H9 (cell line): ENCODE data around the gene LRRK2. TPM values are rescaled to one million over a fixed set of nuclear protein-coding genes. Genes with fewer than 3 reads are reported as not detected.

ENCODE experiments used
- DNase-seq: peaks from one replicate; pipeline ENCODE4 v3.0.0-alpha.2; 2017
- H2AFZ ChIP-seq: one replicate; pipeline ENCODE4 v1.6.1; 2013; ENCODE audit warnings: mild to moderate bottlenecking, low read length, control low read depth, moderate library complexity
- H2AK5ac ChIP-seq: 2 replicates; pipeline ENCODE4 v1.6.1; 2013; ENCODE audit warnings: low read length, control low read depth, mixed read lengths; ENCODE audit not compliant: insufficient read length
- H2BK120ac ChIP-seq: one replicate; pipeline ENCODE4 v1.6.1; 2013; ENCODE audit warnings: low read depth, mild to moderate bottlenecking, low read length, control low read depth, inconsistent platforms; ENCODE audit not compliant: poor library complexity, severe bottlenecking
- H2BK12ac ChIP-seq: 2 replicates; pipeline ENCODE4 v1.6.1; 2013; ENCODE audit warnings: low read length, control low read depth, mixed read lengths, low read depth; ENCODE audit not compliant: insufficient read length
- H2BK15ac ChIP-seq: 2 replicates; pipeline ENCODE4 v1.6.1; 2013; ENCODE audit warnings: low read depth, low read length, control low read depth
- H2BK20ac ChIP-seq: one replicate; pipeline ENCODE4 v1.6.1; 2013; ENCODE audit warnings: low read depth, mild to moderate bottlenecking, low read length, control low read depth, inconsistent platforms; ENCODE audit not compliant: poor library complexity, severe bottlenecking
- H2BK5ac ChIP-seq: 2 replicates; pipeline ENCODE4 v1.6.1; 2013; ENCODE audit warnings: low read length, control low read depth, mixed read lengths; ENCODE audit not compliant: insufficient read length
- H3K14ac ChIP-seq: 2 replicates; pipeline ENCODE4 v1.6.1; 2013; ENCODE audit warnings: low read length, control low read depth; ENCODE audit not compliant: insufficient read depth
- H3K18ac ChIP-seq: 2 replicates; pipeline ENCODE4 v1.6.1; 2013; ENCODE audit warnings: low read depth, mild to moderate bottlenecking, mixed read lengths, low read length, control low read depth; ENCODE audit not compliant: insufficient read length
- H3K23ac ChIP-seq: 2 replicates; pipeline ENCODE4 v1.6.1; 2013; ENCODE audit warnings: low read length, control low read depth, mixed read lengths, low read depth; ENCODE audit not compliant: insufficient read length
- H3K23me2 ChIP-seq: 2 replicates; pipeline ENCODE4 v1.6.1; 2013; ENCODE audit warnings: low read depth, mild to moderate bottlenecking, mixed read lengths, low read length, control low read depth; ENCODE audit not compliant: insufficient read length, poor library complexity, severe bottlenecking
- H3K27ac ChIP-seq: 2 replicates; pipeline ENCODE4 v1.5.1; 2013; ENCODE audit warnings: low read length, control low read depth, mixed read lengths, low read depth; ENCODE audit not compliant: insufficient read length
- H3K27me3 ChIP-seq: 2 replicates; pipeline ENCODE4 v1.6.1; 2013; ENCODE audit warnings: low read length, control low read depth, inconsistent platforms; ENCODE audit not compliant: insufficient read depth
- H3K4ac ChIP-seq: 2 replicates; pipeline ENCODE4 v1.6.1; 2013; ENCODE audit warnings: low read depth, mild to moderate bottlenecking, control low read depth, inconsistent platforms, low read length, moderate library complexity
- H3K4me1 ChIP-seq: 2 replicates; pipeline ENCODE4 v1.6.1; 2013; ENCODE audit warnings: low read length, control low read depth, inconsistent platforms; ENCODE audit not compliant: insufficient read depth
- H3K4me2 ChIP-seq: 2 replicates; pipeline ENCODE4 v1.6.1; 2013; ENCODE audit warnings: low read length, control low read depth, mixed read lengths; ENCODE audit not compliant: insufficient read length, insufficient read depth
- H3K56ac ChIP-seq: 2 replicates; pipeline ENCODE4 v1.6.1; 2013; ENCODE audit warnings: low read depth, mild to moderate bottlenecking, mixed read lengths, low read length, control low read depth; ENCODE audit not compliant: insufficient read length
- H3K79me1 ChIP-seq: 2 replicates; pipeline ENCODE4 v1.6.1; 2013; ENCODE audit warnings: low read depth, mild to moderate bottlenecking, moderate library complexity, low read length, control low read depth, inconsistent platforms; ENCODE audit not compliant: insufficient read depth, poor library complexity, severe bottlenecking
- H3K79me2 ChIP-seq: 2 replicates; pipeline ENCODE4 v1.6.1; 2013; ENCODE audit warnings: low read length, control low read depth, inconsistent platforms; ENCODE audit not compliant: insufficient read depth
- H3K9ac ChIP-seq: 2 replicates; pipeline ENCODE4 v1.6.1; 2013; ENCODE audit warnings: low read length, control low read depth, mixed read lengths; ENCODE audit not compliant: insufficient read length; ENCODE audit errors: extremely low read depth
- H3K9me3 ChIP-seq: one replicate; pipeline ENCODE4 v1.6.1; 2013; ENCODE audit warnings: low read depth, low read length, inconsistent platforms; ENCODE audit not compliant: control insufficient read depth
- H3T11ph ChIP-seq: one replicate; pipeline ENCODE4 v1.6.1; 2013; ENCODE audit warnings: mild to moderate bottlenecking, low read length, control low read depth, inconsistent platforms
- H4K20me1 ChIP-seq: one replicate; pipeline ENCODE4 v1.6.1; 2013; ENCODE audit not compliant: control insufficient read depth, insufficient read length, insufficient read depth
- H4K5ac ChIP-seq: 2 replicates; pipeline ENCODE4 v1.6.1; 2013; ENCODE audit warnings: low read depth, mild to moderate bottlenecking, mixed read lengths, low read length, control low read depth; ENCODE audit not compliant: insufficient read length
- H4K8ac ChIP-seq: replicated peaks from 2 replicates; pipeline ENCODE4 v1.6.1; 2013; ENCODE audit warnings: low read length, control low read depth, mixed read lengths, low read depth; ENCODE audit not compliant: insufficient read length
- H4K91ac ChIP-seq: 2 replicates; pipeline ENCODE4 v1.6.1; 2013; ENCODE audit warnings: low read depth, mild to moderate bottlenecking, moderate library complexity, mixed read lengths, low read length, control low read depth; ENCODE audit not compliant: insufficient read length
- H3K27ac Mint-ChIP-seq, 3 experiments: 2 replicates in 2 of 3; 3 replicates in 1 of 3; pipeline ENCODE4 v1.8.0; 2020 to 2021; ENCODE audit warnings: mixed read lengths in 3 of 3, mild to moderate bottlenecking in 1 of 3, moderate library complexity in 1 of 3
- H3K27me3 Mint-ChIP-seq: 2 replicates; pipeline ENCODE4 v1.8.0; 2021; ENCODE audit warnings: low read depth, mild to moderate bottlenecking, moderate library complexity, mixed read lengths
- H3K36me3 Mint-ChIP-seq, 3 experiments: 2 replicates in 2 of 3; 3 replicates in 1 of 3; pipeline ENCODE4 v1.8.0; 2020 to 2021; ENCODE audit warnings: low read depth in 3 of 3, mixed read lengths in 3 of 3; ENCODE audit not compliant: insufficient read depth in 1 of 3
- H3K4me1 Mint-ChIP-seq, 2 experiments: 2 replicates each; pipeline ENCODE4 v1.8.0; 2020; ENCODE audit warnings: mixed read lengths in 2 of 2
- H3K4me3 Mint-ChIP-seq, 2 experiments: 2 replicates in 1 of 2; 3 replicates in 1 of 2; pipeline ENCODE4 v1.8.0; 2020 to 2021; ENCODE audit warnings: mild to moderate bottlenecking in 2 of 2, mixed read lengths in 2 of 2, moderate library complexity in 1 of 2
- H3K9me3 Mint-ChIP-seq, 2 experiments: 2 replicates in 1 of 2; 3 replicates in 1 of 2; pipeline ENCODE4 v1.8.0; 2020; ENCODE audit warnings: mild to moderate bottlenecking in 2 of 2, mixed read lengths in 2 of 2, moderate library complexity in 1 of 2
- CTCF ChIP-seq: fragments of 200-600 bp; sonication (generic); conservative IDR thresholded peaks from 3 replicates; pipeline ENCODE4 v1.8.0; 2021; ENCODE audit warnings: antibody characterized with exemption, mild to moderate bottlenecking
- WGBS: extraction: QIAGEN DNeasy Blood & Tissue Kit; methylation state at CpG from one replicate; pipeline ENCODE4 v1.1.7; 2013; ENCODE audit warnings: missing lambda C conversion rate, low lambda C conversion rate, mixed read lengths; ENCODE audit not compliant: insufficient read length; ENCODE audit errors: extremely low coverage; 5-methylcytosine and 5-hydroxymethylcytosine counted together
- total RNA-seq: library from RNA; stranded (reverse); gene quantifications from 2 replicates; pipeline ENCODE4 v1.2.1, GENCODE V29; 2021

The LRRK2 gene
- total RNA-seq, 1 experiment from 2014 or later: 0.17 TPM

GRCh38 chr12:40342010-40342409, 117.2 kb downstream of the LRRK2 start:
- no peak for TF ChIP-seq CTCF
- Histone ChIP-seq H2BK15ac (no peak overlapping the region), H2BK12ac (no peak overlapping the region), H3K4ac (no peak overlapping the region), H3K79me1 (no peaks in the 10 kb centered on the region), H3K18ac (no peak overlapping the region), H3K4me2 (no peak overlapping the region), H2BK20ac (no peak overlapping the region), H2BK5ac (no peak overlapping the region), H2BK120ac (no peak overlapping the region), H2AK5ac (no peak overlapping the region), H3K4me1 (no peaks in the 10 kb centered on the region), H3K27ac (no peak overlapping the region), H4K91ac (no peak overlapping the region), H3K27me3 (no peaks in the 10 kb centered on the region), H4K8ac (no peak overlapping the region), H3T11ph (no peak overlapping the region), H3K79me2 (no peaks in the 10 kb centered on the region), H3K9me3 (no peaks in the 10 kb centered on the region), H4K20me1 (no peaks in the 10 kb centered on the region), H3K23ac (no peak overlapping the region), H3K9ac (no peak overlapping the region), H3K23me2 (no peaks in the 10 kb centered on the region), H4K5ac (no peak overlapping the region), H2AFZ (no peak overlapping the region), H3K14ac (no peak overlapping the region), H3K56ac (no peak overlapping the region)
- Mint-ChIP-seq H3K4me3 (no peak overlapping the region), H3K4me1 (no peaks in the 10 kb centered on the region; a peak in 1 of 4 replicates), H3K9me3 (no peaks in the 10 kb centered on the region), H3K36me3 (no peaks in the 10 kb centered on the region), H3K27ac (no peak overlapping the region), H3K27me3 (no peaks in the 10 kb centered on the region)
- DNase-seq: no peak
- WGBS: no CpG with 5 or more reads among the region's 2 CpGs
